Stimulated activated CD4-positive, alpha-beta T cell treated with anti-CD3 and anti-CD28 coated beads, Interleukin-12 subunit alpha, Interleukin-12 subunit beta, amount 100 ng/mL, for 24 hours (primary cell): ENCODE data around the gene CLCN4.

Source experiments
- DNase-seq, 2 experiments: peaks; one replicate each; pipeline ENCODE4 v3.0.0-alpha.2; 2020; ENCODE audit warnings: low read depth in 2 of 2

The CLCN4 gene

GRCh38 chrX:10129229-10129628 is 27.5 kb upstream of the CLCN4 start:
- no peak for DNase-seq

- no peak for DNase-seq
These were observed 26.4 kb upstream of the CLCN4 start for GRCh38 chrX:10130354-10130753.

GRCh38 chrX:10133980-10134676 is 22.6 kb upstream of the CLCN4 start:
- no peak for DNase-seq

GRCh38 chrX:10134921-10135320 is 21.9 kb upstream of the CLCN4 start:
- DNase-seq = no peak

- DNase-seq = no peak
These were observed 21.0 kb upstream of the CLCN4 start for GRCh38 chrX:10135561-10136399.

GRCh38 chrX:10138726-10139125 is 18.0 kb upstream of the CLCN4 start:
- DNase-seq = no peak

- DNase-seq = no peak
These were observed 16.5 kb upstream of the CLCN4 start for GRCh38 chrX:10140264-10140663.

- no peak for DNase-seq
These were observed 14.7 kb upstream of the CLCN4 start for GRCh38 chrX:10142041-10142599.

GRCh38 chrX:10143071-10143983 is 13.4 kb upstream of the CLCN4 start:
- no peak for DNase-seq

- DNase-seq = no peak
These were observed 10.4 kb upstream of the CLCN4 start for GRCh38 chrX:10146346-10146745.

- no peak for DNase-seq
These were observed 4.7 kb upstream of the CLCN4 start for GRCh38 chrX:10152086-10152485.

GRCh38 chrX:10155137-10155536 is 1.6 kb upstream of the CLCN4 start:
- no peak for DNase-seq

GRCh38 chrX:10157032-10157341 is 212 bp downstream of the CLCN4 start:
- no peak for DNase-seq

GRCh38 chrX:10157543-10157942 is 768 bp downstream of the CLCN4 start:
- DNase-seq = no peak

GRCh38 chrX:10158279-10159144 is 1.7 kb downstream of the CLCN4 start:
- DNase-seq = no peak

GRCh38 chrX:10159145-10159468 is 2.3 kb downstream of the CLCN4 start:
- no peak for DNase-seq

GRCh38 chrX:10160211-10160610 is 3.4 kb downstream of the CLCN4 start:
- DNase-seq = no peak

- no peak for DNase-seq
These were observed 6.3 kb downstream of the CLCN4 start for GRCh38 chrX:10163031-10163430.

- DNase-seq = no peak
These were observed 8.1 kb downstream of the CLCN4 start for GRCh38 chrX:10164879-10165278.

GRCh38 chrX:10165580-10166247 is 8.9 kb downstream of the CLCN4 start:
- DNase-seq = no peak

GRCh38 chrX:10166248-10166716 is 9.5 kb downstream of the CLCN4 start:
- DNase-seq = no peak
